Mesodermal cell (in vitro differentiated cells): ENCODE measurements around the gene GRB2.
A peak's percentile ranks its signal among the peaks of the same experiment; 100 is the strongest.

Source experiments
- H3K27ac ChIP-seq: 2 replicates; pipeline ENCODE4 v1.7.0; 2013; ENCODE audit warnings: mild to moderate bottlenecking, low read depth, low read length, moderate library complexity; ENCODE audit not compliant: severe bottlenecking
- H3K36me3 ChIP-seq: 2 replicates; pipeline ENCODE4 v1.7.1; 2013; ENCODE audit warnings: mild to moderate bottlenecking, low read length, moderate library complexity; ENCODE audit not compliant: control insufficient read depth, insufficient read depth
- H3K4me1 ChIP-seq: one replicate; pipeline ENCODE4 v1.7.1; 2013; ENCODE audit warnings: mild to moderate bottlenecking, low read length; ENCODE audit not compliant: insufficient read depth, control insufficient read depth, poor library complexity, severe bottlenecking
- H3K4me3 ChIP-seq: 2 replicates; pipeline ENCODE4 v1.7.0; 2013; ENCODE audit warnings: low read length, control low read depth, mild to moderate bottlenecking; ENCODE audit not compliant: insufficient read depth, poor library complexity, severe bottlenecking; ENCODE audit errors: extremely low read depth
- H3K9me3 ChIP-seq: 2 replicates; pipeline ENCODE4 v1.7.1; 2013; ENCODE audit warnings: mild to moderate bottlenecking, low read length, moderate library complexity; ENCODE audit not compliant: control insufficient read depth
- WGBS, 2 experiments: methylation state at CpG; one replicate each; pipeline ENCODE4 v1.1.5; 2013; ENCODE audit warnings: missing lambda C conversion rate in 2 of 2; ENCODE audit not compliant: insufficient coverage in 2 of 2; 5-methylcytosine and 5-hydroxymethylcytosine counted together

Gene GRB2

DNA sequence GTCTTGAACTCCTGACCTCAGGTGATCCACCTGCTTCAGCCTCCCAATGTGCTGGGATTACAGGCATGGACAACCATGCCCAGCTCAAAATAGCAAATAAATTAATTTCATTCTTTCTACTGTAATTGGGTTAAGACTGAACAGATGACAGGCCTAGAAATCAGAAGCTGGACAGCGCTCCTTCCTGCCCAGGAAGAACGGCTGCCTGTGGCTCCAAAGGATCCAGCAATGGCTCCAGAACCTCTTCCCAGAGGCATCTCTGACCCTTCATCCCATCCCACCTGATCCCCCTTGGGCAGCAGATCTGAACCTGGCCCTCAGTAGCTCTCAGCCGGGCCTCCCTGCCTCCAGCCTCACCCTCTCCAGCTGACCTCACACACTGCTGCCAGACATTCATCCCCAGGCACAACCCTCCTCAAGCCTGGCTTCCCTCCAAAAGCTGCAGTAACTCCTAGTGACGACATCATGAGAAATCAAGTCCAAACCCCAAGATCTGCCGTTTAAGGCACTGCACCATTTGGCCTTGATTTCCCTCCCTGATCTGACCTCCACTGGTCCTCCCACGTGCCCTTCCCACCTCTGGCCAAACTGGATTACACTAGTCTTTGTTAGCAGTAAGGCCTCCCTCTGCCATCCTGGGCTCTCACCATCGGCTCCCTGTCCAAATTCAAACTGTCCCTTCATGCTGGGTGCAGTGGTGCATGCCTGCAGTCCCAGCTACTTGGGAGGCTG lies 131.3 kb downstream of the GRB2 start:
- H3K9me3 ChIP-seq, result no peaks in the 10 kb centered on the region
- no peak overlapping the region for H3K27ac ChIP-seq
- no peak overlapping the region for H3K4me3 ChIP-seq
- peaks cover 14% of the 10 kb centered on the region for H3K4me1 ChIP-seq
- 97% methylated on average over 6 to 7 of the region's 7 CpGs for WGBS, 2 experiments
- H3K36me3 ChIP-seq, result peaks cover 7% of the 10 kb centered on the region

DNA sequence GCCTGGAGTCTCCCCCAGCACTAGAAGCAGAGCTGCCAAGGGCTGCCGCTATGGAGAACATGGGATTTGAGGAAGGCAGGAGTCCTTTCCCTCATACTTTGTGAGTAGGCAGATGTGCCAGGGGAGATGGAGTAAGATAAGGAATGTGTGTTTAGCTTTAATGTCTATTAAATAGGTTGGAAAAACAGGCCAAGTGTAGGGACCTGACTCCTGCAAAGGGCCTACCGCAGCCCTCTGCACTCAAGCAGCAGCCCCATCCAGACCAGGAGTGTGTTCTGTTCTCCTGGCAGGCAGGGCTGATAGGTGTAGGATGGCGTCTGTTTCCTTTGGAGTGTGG lies 132.7 kb downstream of the GRB2 start:
- Histone ChIP-seq H3K4me3 (no peak overlapping the region), H3K36me3 (peaks cover 7% of the 10 kb centered on the region), H3K27ac (no peak overlapping the region), H3K4me1 (peaks cover 14% of the 10 kb centered on the region), H3K9me3 (no peaks in the 10 kb centered on the region)
- WGBS, 2 experiments, result 90 to 100% methylated on average over 2 to 3 of the region's 3 CpGs

DNA sequence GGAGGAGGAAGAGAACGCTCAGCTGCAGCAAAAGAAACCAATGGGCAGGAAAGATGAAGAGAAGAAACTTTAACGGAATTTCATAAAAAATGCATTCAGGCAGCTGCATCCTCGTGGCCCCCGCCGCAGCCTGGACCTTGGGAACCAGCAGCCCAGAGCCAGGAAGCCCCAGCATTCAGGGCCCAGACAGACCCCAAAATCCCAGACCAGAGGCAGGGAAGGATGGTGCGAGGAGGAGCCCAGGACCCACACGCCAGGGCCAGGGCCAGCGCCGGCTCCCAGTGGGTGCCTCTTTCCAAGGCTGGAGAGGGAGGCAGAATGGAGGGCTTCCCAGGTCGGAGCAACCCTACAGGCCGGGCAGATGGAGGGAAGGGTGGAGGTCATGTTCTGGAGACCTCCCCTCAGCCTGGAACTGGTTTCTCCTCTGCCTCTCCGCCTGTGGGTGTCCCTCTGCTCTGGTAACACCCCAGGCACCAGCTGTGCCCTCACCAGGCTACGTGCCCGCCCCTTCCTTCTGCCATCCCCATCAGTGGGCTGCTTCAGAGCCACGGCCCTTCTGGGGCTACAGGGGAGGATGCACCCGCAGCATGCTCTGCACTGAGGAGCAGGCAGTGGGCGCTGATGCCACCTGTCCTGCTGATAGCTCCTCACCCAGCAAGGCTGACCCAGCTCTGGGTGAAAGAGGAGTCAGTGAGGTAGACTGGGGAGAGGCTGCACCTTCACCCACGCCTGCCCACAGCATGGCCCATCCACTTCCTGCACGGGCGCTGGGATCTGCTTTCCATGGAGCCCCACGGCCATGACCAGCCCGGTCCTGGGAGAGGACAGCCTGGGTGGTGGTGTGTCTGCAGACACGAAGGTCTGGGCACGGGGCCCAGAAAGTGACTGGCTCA lies 133.3 kb downstream of the GRB2 start:
- peak overlapping the region; percentile 85 for H3K4me3 ChIP-seq
- WGBS, 2 experiments, result 66 to 76% methylated on average over 18 to 24 of the region's 24 CpGs
- H3K36me3 ChIP-seq, result peaks cover 6% of the 10 kb centered on the region
- H3K27ac ChIP-seq, result no peak overlapping the region
- peaks cover 10% of the 10 kb centered on the region for H3K4me1 ChIP-seq
- H3K9me3 ChIP-seq, result no peaks in the 10 kb centered on the region

DNA sequence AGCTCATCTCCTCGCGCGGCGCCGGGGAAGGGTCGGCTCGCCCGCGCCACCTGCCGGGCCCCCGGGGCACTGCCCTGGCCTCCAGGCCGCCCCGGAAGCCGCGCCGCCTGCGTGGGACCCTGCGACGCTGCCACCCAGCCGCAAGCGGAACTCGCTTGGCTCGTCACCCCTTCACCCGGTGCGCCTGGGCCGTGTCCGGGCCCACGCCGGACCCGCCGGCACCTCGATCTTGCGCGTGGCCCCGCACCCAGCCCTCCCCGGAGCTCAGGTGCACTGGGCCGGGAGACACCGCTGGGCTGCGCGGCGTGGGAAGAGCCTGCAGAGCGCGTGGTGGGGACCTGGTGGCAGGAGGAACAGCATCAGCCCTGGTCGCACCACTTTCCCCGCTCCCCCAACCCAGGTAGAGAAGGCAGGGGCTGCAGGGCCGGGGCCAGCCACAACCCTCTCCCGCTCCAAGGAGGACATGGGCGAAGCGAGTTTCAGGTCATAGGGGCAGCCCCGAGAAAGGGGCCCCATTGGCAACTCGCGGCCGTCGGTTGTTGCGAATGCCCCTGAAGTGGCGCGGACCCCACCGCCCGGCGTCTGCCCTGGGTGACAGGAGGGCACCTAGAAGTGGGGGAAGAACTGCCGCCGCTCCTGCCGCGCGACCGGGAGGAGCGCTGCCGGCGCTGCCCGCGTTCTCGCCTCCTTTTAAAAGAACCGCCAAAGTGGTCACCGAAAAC lies 134.1 kb downstream of the GRB2 start:
- Histone ChIP-seq H3K9me3 (no peaks in the 10 kb centered on the region), H3K27ac (no peak overlapping the region), H3K36me3 (peaks cover 8% of the 10 kb centered on the region), H3K4me1 (peaks cover 10% of the 10 kb centered on the region), H3K4me3 (peak overlapping the region; percentile 85)
- 1 to 2% methylated on average over 49 to 72 of the region's 74 CpGs for WGBS, 2 experiments

DNA sequence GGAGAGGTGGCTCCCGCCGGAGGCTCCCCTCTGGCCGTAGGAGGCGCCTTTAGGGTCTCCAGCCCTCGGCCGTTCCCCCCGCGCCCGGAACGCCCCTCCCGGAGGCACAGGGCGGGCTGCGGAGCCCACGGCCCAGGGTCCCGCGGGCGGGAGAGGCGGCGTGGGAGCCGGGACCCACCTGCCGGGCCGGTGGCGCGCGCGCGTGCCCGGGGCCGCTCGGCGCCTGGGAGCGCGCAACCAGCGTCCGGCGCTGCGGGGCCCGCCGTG lies 134.6 kb downstream of the GRB2 start, which contains the start of gene MIF4GD:
MIF4GD (minus strand) TSS at position 266 of the 267 bp plus-strand sequence. CDS start 1,036 bp downstream, outside the sequence.
- H3K36me3 ChIP-seq, result peaks cover 13% of the 10 kb centered on the region
- 0% methylated on average over 24 to 33 of the region's 39 CpGs for WGBS, 2 experiments
- H3K9me3 ChIP-seq, result no peaks in the 10 kb centered on the region
- peak within 1 kb of the TSS; percentile 53 for H3K27ac ChIP-seq
- H3K4me1 ChIP-seq, result peaks cover 10% of the 10 kb centered on the region
- H3K4me3 ChIP-seq, result peak within 1 kb of the TSS; percentile 85

DNA sequence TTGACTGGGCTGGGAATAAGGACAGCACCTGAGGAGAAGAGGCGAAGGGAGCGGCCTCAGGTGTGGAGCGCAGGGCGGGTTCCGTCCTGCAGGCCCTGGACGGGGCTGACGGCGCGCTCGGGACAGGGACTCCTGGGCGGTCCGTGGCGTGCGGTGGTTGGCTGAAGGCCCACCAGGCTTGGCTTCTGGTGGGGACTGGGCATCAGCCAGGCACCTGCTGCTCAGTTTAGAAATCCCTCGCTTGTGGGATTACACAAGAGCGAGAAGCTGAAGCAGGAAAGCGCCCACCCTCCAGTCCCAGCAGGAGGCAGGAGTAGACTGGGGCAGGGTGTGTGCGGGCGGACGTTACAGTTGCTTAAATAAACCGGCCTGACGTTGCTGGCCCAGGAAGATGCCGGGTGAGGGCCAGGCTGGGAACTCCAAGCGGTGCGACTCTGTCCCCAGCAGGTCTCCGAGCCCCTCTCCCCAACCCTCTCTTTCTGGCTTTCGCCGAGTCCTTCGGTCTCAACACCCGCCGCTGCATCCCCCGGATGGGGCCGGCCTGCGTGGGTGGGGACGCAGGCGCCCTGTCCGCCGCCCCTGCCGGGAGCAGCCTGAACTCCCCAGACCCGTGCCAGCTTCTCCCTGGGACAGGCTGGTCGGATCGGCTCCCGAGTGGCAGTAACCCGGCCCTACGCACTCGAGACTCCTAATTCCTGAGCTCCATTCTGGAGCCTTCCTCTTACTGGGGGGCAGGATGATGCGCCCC lies 135.1 kb downstream of the GRB2 start:
- Histone ChIP-seq H3K4me3 (peak overlapping the region; percentile 85), H3K36me3 (peaks cover 17% of the 10 kb centered on the region), H3K4me1 (peaks cover 10% of the 10 kb centered on the region), H3K27ac (peak overlapping the region; percentile 53), H3K9me3 (no peaks in the 10 kb centered on the region)
- WGBS, 2 experiments, result 1 to 4% methylated on average over 42 to 46 of the region's 47 CpGs

DNA sequence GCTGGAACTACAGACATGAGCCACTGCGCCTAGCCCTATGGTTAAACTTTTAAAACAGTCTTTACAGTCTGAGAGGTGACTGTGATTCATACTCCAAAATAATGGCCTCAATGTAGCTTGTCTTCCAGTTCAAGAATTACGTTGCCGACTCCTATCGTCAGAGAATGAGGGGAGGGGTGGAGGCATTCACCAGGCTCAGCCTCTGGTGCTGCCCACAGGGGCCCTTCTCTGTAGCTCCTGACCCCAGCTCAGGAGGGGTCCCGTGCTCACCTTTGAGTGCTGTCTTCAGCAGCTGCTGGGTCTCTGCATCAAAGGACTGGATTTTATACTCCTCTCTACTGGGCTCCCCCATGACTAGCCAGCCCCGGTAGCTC lies 135.6 kb downstream of the GRB2 start:
- no peaks in the 10 kb centered on the region for H3K9me3 ChIP-seq
- peak overlapping the region; percentile 85 for H3K4me3 ChIP-seq
- peaks cover 21% of the 10 kb centered on the region for H3K36me3 ChIP-seq
- no peak overlapping the region for H3K27ac ChIP-seq
- 38 to 42% methylated on average over 5 to 6 of the region's 6 CpGs for WGBS, 2 experiments
- H3K4me1 ChIP-seq, result peaks cover 10% of the 10 kb centered on the region
